GM12873 (cell line): Measurements from ENCODE around the gene MAL.

Experiments used
- CTCF ChIP-seq: IDR thresholded peaks from 2 replicates; pipeline ENCODE4 v1.5.1; 2012; ENCODE audit warnings: low read depth, mild to moderate bottlenecking, moderate library complexity, low read length, control low read depth; ENCODE audit not compliant: insufficient read depth; ENCODE audit errors: missing control alignments

The MAL gene

DNA sequence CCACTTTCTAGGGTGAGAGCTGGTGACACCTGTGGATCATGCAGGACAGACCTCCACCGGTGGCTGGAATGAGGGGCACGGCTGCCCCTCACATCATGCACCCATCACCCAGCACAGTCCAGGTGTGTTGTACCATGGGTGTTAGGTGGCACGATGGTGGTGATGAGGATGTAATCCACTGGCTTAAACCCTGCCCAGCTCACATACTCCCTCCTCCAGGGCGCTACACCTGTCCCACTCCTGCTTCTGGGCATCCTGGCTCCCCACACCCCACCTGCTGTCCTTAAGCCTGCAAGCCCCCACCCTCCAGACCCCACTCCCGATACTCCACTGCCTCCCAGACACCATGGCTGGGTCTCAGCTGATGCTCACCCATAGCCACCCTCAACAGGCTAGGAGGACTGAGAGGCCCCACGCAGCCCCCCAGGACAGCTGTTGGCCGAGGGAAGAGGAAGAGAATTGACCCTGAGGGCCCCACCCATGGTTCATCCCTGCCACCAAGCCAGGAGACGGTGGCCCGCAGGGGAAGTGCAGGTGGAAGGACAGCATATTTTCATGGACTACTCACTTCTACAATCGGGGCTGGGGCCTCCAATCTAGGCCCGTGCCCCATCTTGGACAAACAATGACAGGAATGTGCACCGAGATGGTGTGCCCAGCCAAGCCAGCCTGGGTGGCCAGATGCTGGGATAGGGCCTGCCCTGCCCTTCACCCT lies 34.3 kb downstream of the MAL start:
- no peak for TF ChIP-seq CTCF

- no peak for TF ChIP-seq CTCF
Measured at GRCh38 chr2:95060446-95061118, 35.1 kb downstream of the MAL start.

DNA sequence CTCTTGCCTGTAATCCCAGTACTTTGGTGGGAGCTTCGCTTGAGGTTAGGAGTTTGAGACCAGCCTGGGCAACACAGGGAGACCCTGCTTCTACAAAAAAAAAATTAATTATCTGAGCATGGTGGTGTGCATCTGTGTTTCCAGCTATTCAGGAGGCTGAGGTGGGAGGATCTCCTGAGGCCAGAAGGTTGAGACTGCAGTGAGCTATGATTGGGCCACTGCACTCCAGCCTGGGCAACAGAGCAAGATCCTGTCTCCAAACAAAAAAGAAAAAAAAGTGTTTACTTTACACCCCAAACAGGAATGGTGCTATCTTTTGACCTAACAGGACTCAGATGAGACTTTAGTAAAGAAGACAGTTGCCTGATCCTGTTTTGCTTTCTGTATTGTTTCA lies 35.6 kb downstream of the MAL start:
- no peak for TF ChIP-seq CTCF

DNA sequence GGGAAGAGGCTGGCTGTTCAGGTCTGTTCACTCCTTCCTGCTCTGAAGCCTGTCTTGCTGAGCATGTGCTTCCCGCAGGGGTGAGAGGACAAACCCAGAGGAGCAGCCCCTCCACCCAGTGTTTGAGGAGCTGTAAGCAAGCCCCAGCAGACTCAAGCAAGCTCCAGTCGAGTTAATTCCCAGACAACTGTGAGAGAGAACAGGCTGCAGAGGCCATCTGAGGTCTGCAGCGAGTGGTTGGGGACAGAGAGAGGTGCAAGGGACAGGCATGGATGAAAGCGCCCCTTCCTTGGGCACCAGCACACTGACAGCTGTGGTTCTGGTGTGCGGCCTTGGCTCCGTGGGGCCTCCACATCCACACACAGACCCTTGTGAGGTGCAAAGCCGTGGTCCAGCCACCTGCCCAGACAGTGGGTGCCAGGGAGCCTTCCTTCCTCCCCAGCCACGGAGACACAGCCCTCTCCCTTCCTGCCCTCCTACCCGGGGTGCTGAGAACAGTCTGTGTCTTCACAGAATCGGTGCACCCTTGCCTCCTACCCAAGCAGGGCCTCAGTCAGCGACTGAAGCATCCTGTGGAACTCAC lies 36.2 kb downstream of the MAL start:
- no peak for TF ChIP-seq CTCF

GRCh38 chr2:95062242-95063085 lies 37.0 kb downstream of the MAL start:
- TF ChIP-seq CTCF = no peak

- TF ChIP-seq CTCF = no peak
Measured at GRCh38 chr2:95063086-95063958, 37.8 kb downstream of the MAL start.
